GM18502 (cell line): ENCODE data around the gene SMYD3.

Experiments
- ATAC-seq: cut with Tn5 transposase; IDR thresholded peaks from one replicate; pipeline ENCODE4 v1.9.1; 2021; ENCODE audit warnings: mild to moderate bottlenecking; ENCODE audit not compliant: unreplicated experiment, poor library complexity

SMYD3 gene

DNA sequence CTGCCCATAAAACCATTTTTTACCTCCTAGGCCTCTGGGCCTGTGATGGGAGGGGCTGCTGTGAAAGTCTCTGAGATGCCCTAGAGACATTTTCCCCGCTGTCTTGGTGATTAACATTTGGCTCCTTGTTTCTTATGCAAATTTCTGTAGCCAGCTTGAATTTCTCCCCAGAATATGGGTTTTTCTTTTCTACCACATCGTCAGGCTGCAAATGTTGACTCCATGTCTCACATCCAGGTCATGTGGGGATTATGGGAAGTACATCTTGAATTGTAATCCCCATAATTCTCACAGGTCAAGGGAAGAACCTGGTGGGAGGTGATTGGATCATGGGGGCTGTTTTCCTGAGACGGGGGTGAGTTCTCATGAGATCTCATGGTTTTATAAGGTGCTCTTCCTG, 603.2 kb downstream of the SMYD3 start:
- ATAC-seq = no peak

- ATAC-seq = no peak
These were observed 605.5 kb downstream of the SMYD3 start for GRCh38 chr1:245901565-245901964.

GRCh38 chr1:245901037-245901436, 606.0 kb downstream of the SMYD3 start:
- ATAC-seq = peak; percentile 81

GRCh38 chr1:245898581-245898980, 608.5 kb downstream of the SMYD3 start:
- no peak for ATAC-seq

- ATAC-seq = no peak
These were observed 610.8 kb downstream of the SMYD3 start for GRCh38 chr1:245896258-245896657.

GRCh38 chr1:245895455-245895959, 611.6 kb downstream of the SMYD3 start:
- ATAC-seq = no peak

DNA sequence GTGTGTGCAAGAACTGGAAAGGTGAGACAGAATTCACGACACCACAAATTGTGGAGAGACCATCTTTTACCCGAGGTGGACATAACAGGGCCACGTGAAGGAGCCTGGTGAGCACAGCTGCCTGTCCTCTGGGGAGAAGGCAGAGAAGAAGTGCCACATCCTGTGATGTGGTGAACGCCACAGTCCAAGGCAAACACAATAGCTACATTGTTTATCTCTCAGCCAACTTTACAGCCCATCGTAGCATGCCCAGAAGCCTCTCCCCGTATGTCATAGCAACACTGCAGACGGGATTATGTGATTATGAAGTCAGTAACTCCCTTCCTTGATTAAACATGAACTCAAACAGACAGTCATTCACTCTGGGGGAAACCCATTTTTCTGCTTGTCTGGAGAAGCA, 612.2 kb downstream of the SMYD3 start:
- peak; percentile 49 for ATAC-seq

DNA sequence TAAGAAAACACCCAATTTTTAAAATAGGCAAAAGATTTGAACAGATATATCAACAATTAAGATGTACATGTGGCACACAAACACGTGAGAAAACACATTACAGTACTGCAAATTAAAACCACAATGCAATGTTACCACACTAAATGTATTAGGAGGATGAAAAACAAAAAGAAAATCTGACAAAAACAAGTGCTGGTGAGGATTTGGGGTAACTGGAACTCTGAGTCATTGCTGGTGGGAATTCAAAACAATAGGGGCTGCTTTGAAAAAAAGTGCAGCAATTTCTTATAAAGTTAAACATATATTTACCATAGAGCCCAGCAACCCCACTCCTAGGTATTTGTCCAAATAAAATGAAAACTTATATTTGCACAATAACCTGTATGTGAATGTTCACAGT, 614.1 kb downstream of the SMYD3 start:
- no peak for ATAC-seq

DNA sequence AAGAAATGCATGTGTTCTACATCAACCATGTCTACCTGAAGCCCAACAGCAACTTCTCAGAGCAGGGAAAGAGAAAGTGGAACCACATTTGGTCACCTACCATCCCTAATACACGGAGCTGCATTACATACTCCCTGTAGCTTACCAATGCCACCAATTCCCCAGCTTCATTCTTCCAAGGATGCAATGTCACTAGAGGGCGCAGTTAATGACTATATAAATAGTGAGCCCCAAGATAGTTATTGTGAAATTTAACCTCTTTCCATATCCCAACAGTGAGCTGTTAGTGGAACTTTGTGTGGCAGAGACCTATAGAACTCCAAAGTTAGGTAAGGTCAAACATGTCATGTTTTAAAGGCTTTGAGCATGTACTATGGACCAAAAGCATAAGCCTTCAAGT, 618.3 kb downstream of the SMYD3 start:
- ATAC-seq = no peak

GRCh38 chr1:245887829-245888228, 619.2 kb downstream of the SMYD3 start:
- ATAC-seq = no peak

- ATAC-seq = no peak
These were observed 625.2 kb downstream of the SMYD3 start for GRCh38 chr1:245881767-245882391.

- no peak for ATAC-seq
These were observed 626.2 kb downstream of the SMYD3 start for GRCh38 chr1:245880754-245881403.

GRCh38 chr1:245879091-245879490, 628.0 kb downstream of the SMYD3 start:
- no peak for ATAC-seq

DNA sequence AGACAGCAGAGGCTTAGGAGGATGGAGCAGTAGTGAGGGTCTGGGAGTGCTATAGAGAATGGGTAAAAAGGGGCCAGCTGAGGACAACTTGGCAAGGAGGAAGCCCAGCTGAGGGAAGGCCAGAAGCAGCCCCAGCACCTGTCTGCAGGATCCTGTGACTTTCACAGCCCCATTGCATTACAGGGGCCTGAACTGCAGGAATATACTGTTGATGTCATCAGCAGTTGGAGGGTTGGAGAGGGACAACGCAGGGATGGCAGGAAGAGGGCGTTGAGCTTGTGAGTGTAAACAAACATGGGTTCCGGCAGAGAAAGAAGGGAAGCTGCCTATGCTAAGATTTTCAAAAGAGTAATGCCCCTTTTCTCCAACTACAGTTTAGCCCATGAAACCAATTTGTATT, 628.5 kb downstream of the SMYD3 start:
- ATAC-seq = no peak

DNA sequence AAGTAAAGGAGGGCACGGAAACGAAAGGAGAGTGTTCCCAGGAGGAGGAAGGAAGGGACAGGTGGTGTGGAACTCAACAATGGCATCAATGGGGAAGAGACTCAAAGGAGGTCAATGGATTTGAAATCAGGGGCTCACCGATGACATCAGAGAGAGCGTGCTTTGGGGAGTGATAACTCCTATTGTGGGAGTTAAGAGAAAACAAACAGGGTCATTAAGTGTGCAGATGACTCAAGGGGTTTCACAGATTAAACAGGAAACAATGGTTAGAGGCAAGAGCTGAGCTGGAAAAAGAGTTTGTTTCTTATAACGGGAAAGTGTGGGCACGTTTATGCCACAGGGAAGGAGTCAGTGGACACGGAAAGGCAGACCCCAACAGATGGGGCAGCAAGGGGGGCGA, 629.1 kb downstream of the SMYD3 start:
- no peak for ATAC-seq

GRCh38 chr1:245876586-245876985, 630.5 kb downstream of the SMYD3 start:
- no peak for ATAC-seq

GRCh38 chr1:245875581-245876261, 631.4 kb downstream of the SMYD3 start:
- no peak for ATAC-seq

GRCh38 chr1:245874942-245875580, 632.0 kb downstream of the SMYD3 start:
- no peak for ATAC-seq

GRCh38 chr1:245873883-245874671, 633.0 kb downstream of the SMYD3 start:
- no peak for ATAC-seq

- ATAC-seq = no peak
These were observed 634.0 kb downstream of the SMYD3 start for GRCh38 chr1:245873068-245873467.
